Thyroid gland (tissue), 4 donors: ENCODE results near the gene TAPBP. TPM values are rescaled to one million over a fixed set of nuclear protein-coding genes. Genes with fewer than 3 reads are reported as not detected.

ENCODE experiments used
- DNase-seq, 2 donors: peaks; one replicate each; pipeline ENCODE4 v3.0.0-alpha.2; 2019
- H3K27ac ChIP-seq, 3 donors: fragments of 200-600 bp; sonication (generic); 1 replicate in 2 of 3; 2 replicates in 1 of 3; pipeline ENCODE4 v1.5.1; 2016 to 2019; ENCODE audit warnings: mild to moderate bottlenecking in 1 of 3, moderate library complexity in 1 of 3
- H3K27me3 ChIP-seq: fragments of 200-600 bp; sonication (generic); one replicate; pipeline ENCODE4 v1.5.1; 2019
- H3K36me3 ChIP-seq, 2 donors: fragments of 200-600 bp; sonication (generic); one replicate each; pipeline ENCODE4 v1.5.1; 2016 to 2019
- H3K4me1 ChIP-seq, 2 donors: fragments of 200-600 bp; sonication (generic); one replicate each; pipeline ENCODE4 v1.5.1; 2017 to 2019
- H3K4me3 ChIP-seq, 3 donors: fragments of 200-600 bp; sonication (generic); replicated peaks in 1 of 3; 1 replicate in 2 of 3; 2 replicates in 1 of 3; pipeline ENCODE4 v1.5.1; 2016; ENCODE audit warnings: mild to moderate bottlenecking in 1 of 3
- H3K9me3 ChIP-seq: fragments of 200-600 bp; sonication (generic); one replicate; pipeline ENCODE4 v1.5.1; 2017
- CTCF ChIP-seq, 6 experiments: fragments of 200-600 bp in 3 of 6; fragments of 450-650 bp in 3 of 6; sonication (generic) in 3 of 6; IDR thresholded peaks; one replicate each; pipeline ENCODE4 v1.5.1; 2016 to 2019; ENCODE audit warnings: antibody characterized with exemption in 6 of 6, mild to moderate bottlenecking in 2 of 6, inconsistent platforms in 1 of 6, moderate library complexity in 1 of 6
- POLR2A ChIP-seq, 2 donors: fragments of 450-650 bp; IDR thresholded peaks; one replicate each; pipeline ENCODE4 v1.6.1; 2017; ENCODE audit warnings: antibody characterized with exemption in 2 of 2, mild to moderate bottlenecking in 2 of 2, moderate library complexity in 1 of 2
- WGBS, 2 donors: methylation state at CpG; one replicate each; pipeline ENCODE4 v1.1.5; 2017; 5-methylcytosine and 5-hydroxymethylcytosine counted together
- intact Hi-C: fragments of 100-400 bp; cut with DNase I; formaldehyde crosslinking; loops from one replicate; pipeline ENCODE4 v1.15.1; 2023
- total RNA-seq, 4 donors: library from RNA; depleted of rRNA; stranded (reverse); fragments of >200 nt; gene quantifications; one replicate each; pipeline ENCODE4 v1.2.3, GENCODE V29; 2016

TAPBP gene
- total RNA-seq, 4 donors from 2014 or later, result 86.4 to 151 (median 132) TPM

DNA sequence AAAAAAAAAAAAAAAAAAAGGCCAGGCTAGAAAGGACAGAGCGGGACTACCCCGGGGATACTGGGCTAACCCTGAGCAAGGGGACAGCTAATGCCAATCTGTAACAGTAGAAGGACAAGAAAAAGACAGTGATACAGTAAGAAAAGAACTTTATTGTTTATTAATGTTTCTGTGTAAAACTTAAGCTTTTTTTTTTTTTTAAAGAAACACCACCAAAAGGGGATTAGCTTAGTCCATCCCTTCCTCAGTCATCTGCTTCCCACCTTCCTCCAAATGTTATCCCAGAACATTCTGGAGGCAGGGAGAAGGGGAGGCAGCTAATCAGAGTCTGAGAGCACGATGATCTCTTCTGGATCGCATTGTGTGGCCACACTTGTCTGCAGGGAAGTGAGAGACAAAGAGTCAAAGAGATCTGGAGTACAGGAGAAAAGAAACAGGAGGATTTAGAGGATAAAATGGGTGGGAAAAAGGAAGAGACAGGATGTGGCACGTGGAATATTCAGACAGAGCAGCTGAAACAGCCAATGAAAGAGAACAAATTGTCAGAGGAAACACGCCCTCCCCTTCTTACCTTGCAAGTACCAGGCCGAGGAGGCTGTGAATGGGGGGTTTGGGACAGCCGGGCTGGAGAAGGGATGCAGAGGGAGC is 4.7 kb upstream of the TAPBP start:
- DNase-seq, result no peak
- Histone ChIP-seq H3K36me3 (peaks cover 19 to 26% of the 10 kb centered on the region in 2 donors), H3K27me3 (no peaks in the 10 kb centered on the region), H3K27ac (peak overlapping the region; percentile 83 to 87 (median 85)), H3K9me3 (no peaks in the 10 kb centered on the region), H3K4me3 (peak overlapping the region in 1 of 3 donors; percentile 38), H3K4me1 (peaks cover 26 to 55% of the 10 kb centered on the region in 2 donors)
- intact Hi-C loops, result no loop called here
- 70 to 72% methylated on average over 8 of the region's 8 CpGs for WGBS, 2 donors
- TF ChIP-seq CTCF (IDR thresholded peaks at IDR 0.05) (no peak), POLR2A (IDR thresholded peaks at IDR 0.05) (no peak)

DNA sequence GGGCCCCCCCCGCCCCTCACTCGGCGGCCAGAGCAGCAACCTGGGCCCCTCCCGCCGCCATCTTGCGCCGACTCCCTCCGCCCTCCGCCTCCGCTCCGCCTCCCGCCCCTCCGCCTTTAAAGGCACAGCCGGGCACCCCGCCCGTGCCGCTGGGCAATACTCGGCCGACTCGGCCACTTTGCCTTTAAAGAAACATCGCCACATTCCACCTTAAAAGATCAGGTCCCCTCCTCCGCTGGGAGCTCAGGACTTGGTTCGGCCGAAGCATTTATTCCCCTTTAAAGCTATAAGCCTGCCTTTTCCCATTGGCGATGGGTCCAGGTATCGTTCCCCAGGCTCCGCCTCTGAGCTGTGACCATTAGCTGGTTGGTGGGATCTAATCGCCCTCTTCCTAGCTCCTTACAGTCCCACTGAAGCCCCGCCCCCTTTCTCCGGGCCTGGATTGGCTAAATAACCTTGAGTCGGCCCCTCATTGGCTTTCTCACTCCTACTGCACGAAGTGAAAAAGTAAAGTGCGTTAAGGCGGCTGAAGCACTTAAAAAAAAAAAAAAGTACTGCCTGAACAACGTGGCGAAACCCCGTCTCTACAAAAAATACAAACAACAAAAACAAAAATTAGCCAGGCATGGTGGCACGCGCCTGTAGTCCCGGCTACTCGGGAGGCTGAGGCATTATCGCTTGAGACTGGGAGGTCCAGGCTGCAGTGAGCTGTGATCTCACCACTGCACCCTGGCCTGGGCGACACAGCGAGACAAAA is 4.0 kb upstream of the TAPBP start, which contains the start of gene ZBTB22:
ZBTB22 (minus strand) TSS at position 76 of the 757 bp plus-strand sequence. CDS start 828 bp downstream, outside the sequence.
- H3K9me3 ChIP-seq, result no peaks in the 10 kb centered on the region
- 2 to 6% methylated on average over 20 to 35 of the region's 44 CpGs for WGBS, 2 donors
- TF ChIP-seq POLR2A (IDR thresholded peaks at IDR 0.05) (no peak), CTCF (IDR thresholded peaks at IDR 0.05) (peak in 1 of 6 experiments; percentile 43)
- H3K4me1 ChIP-seq, result peaks cover 25 to 55% of the 10 kb centered on the region in 2 donors
- intact Hi-C loops, result no loop called here
- no peaks in the 10 kb centered on the region for H3K27me3 ChIP-seq
- H3K4me3 ChIP-seq, result peak within 1 kb of the TSS in 2 of 3 donors; percentile 37 to 38
- peak; percentile 100 for DNase-seq
- H3K27ac ChIP-seq, result peak within 1 kb of the TSS; percentile 83 to 87 (median 85)
- H3K36me3 ChIP-seq, result peaks cover 19 to 26% of the 10 kb centered on the region in 2 donors

- WGBS, 2 donors, result 0 to 1% methylated on average over 9 to 12 of the region's 27 CpGs
- Histone ChIP-seq H3K9me3 (no peaks in the 10 kb centered on the region), H3K27ac (peak overlapping the region; percentile 83 to 87 (median 85)), H3K36me3 (peaks cover 19 to 26% of the 10 kb centered on the region in 2 donors), H3K27me3 (no peaks in the 10 kb centered on the region), H3K4me3 (peak overlapping the region in 1 of 3 donors; percentile 38), H3K4me1 (peaks cover 27 to 57% of the 10 kb centered on the region in 2 donors)
- no peak for DNase-seq
- TF ChIP-seq CTCF (IDR thresholded peaks at IDR 0.05) (no peak), POLR2A (IDR thresholded peaks at IDR 0.05) (no peak)
- intact Hi-C loops, result no loop called here
Observed at GRCh38 chr6:33317419-33317668, 3.5 kb upstream of the TAPBP start.

GRCh38 chr6:33316603-33317418 is 2.9 kb upstream of the TAPBP start:
- WGBS, 2 donors, result 74% methylated on average over 17 of the region's 19 CpGs
- intact Hi-C loops, result no loop called here
- Histone ChIP-seq H3K36me3 (peaks cover 19 to 26% of the 10 kb centered on the region in 2 donors), H3K4me3 (peak overlapping the region in 1 of 3 donors; percentile 38), H3K4me1 (peaks cover 27 to 59% of the 10 kb centered on the region in 2 donors), H3K27me3 (no peaks in the 10 kb centered on the region), H3K27ac (peak overlapping the region; percentile 83 to 87 (median 85)), H3K9me3 (no peaks in the 10 kb centered on the region)
- TF ChIP-seq CTCF (IDR thresholded peaks at IDR 0.05) (no peak), POLR2A (IDR thresholded peaks at IDR 0.05) (no peak)
- DNase-seq, result no peak
